GOT3 (cell line): Measurements from ENCODE around the gene NFE2L3.
"Not testable (repeated sequence)": the region's sequence is repeated elsewhere in the genome, so short reads cannot be mapped to it uniquely, and the experiment has no call there.

Source experiments
- DNase-seq: peaks from one replicate; lab custom pipeline; 2025; ENCODE audit warnings: mixed read lengths; lab: John Stamatoyannopoulos, UW

Gene NFE2L3

GRCh38 chr7:26147646-26148306, 4.2 kb upstream of the NFE2L3 start:
- DNase-seq, result not testable (repeated sequence)

- DNase-seq, result not testable (repeated sequence)
Observed at GRCh38 chr7:26148307-26148700, 3.7 kb upstream of the NFE2L3 start.

- DNase-seq, result no peak
Observed at GRCh38 chr7:26149391-26149977, 2.5 kb upstream of the NFE2L3 start.

DNA sequence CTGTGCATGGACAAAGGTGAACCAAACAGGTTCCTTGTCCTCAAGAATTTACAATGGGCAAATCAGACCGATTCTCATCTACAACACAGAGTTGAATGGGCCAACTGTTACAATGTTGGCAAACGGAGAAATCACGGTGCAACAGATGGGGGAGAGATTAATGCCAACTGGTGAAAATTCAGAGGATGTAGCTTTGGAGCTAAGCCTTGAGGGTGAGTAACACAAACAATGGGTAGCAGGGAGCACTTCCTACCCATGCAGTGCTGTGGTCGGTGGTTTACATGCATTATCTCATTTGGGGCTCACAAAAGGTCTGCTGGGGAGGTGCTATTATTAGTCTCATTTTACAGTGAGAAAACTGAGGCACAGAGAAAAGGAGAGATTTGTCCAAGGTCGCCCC, 902 bp upstream of the NFE2L3 start:
- DNase-seq, result no peak

- no peak for DNase-seq
Observed at GRCh38 chr7:26151650-26151952, 397 bp upstream of the NFE2L3 start.

DNA sequence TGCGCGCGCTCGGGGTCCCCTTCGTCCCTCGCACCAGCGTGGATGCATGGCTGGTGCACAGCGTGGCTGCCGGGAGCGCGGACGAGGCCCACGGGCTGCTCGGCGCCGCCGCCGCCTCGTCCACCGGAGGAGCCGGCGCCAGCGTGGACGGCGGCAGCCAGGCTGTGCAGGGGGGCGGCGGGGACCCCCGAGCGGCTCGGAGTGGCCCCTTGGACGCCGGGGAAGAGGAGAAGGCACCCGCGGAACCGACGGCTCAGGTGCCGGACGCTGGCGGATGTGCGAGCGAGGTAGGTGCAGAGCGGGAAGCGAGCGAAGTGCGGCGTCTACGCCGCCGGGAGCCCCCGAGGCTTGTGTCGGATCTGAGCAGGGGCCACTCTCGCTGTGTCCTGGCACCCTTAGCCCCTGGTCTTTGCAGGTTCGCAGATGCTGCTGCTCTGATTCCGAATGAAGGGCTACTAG, 813 bp downstream of the NFE2L3 start:
- not testable (repeated sequence) for DNase-seq

- DNase-seq, result no peak
Observed at GRCh38 chr7:26153241-26153822, 1.3 kb downstream of the NFE2L3 start.

DNA sequence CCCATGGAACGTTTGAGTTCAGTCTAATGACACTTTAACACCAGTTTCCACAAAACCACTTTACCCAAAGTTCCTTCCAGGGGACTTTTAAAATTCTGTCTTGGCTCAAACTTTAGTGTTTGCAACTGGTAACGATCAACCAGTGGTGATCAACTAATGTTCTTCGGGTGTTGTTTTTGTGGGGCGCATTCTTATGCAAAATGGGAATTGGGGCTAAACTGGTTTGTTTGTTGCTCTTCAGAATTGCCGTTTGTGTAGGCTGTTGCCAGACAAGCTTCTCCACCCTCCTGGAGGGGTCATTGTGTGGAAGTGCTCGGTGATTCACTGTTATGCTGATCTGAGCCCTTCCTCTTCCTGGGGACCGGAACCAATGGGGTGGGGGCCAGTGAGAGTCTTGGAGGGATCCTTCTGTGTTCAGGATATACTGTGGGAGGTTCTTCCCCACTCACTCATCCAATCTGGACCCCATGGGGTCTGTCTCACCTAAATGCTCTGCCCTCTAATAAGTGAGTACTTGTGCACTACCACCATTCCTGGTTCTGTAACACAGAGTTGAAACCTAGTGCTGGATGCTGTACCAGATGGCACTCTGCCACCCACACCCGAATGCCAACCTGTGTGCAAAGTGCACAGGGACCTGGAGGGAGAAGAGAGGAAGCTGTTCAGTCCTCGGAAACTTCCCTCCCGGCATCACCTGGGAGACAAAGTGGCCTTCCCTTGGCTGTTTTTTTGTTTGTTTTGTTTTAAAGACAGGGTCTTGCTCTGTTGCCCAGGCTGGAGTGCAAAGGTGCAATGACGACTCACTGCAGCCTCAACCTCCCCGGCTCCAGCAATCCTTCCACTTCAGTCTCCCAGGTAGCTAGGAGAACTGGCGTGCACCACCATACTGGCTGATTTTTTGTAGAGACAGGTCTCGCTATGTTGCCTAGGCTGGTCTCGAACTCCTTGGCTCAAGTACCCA, 2.1 kb downstream of the NFE2L3 start:
- DNase-seq, result no peak

- no peak for DNase-seq
Observed at GRCh38 chr7:26155531-26156375, 3.8 kb downstream of the NFE2L3 start.

DNA sequence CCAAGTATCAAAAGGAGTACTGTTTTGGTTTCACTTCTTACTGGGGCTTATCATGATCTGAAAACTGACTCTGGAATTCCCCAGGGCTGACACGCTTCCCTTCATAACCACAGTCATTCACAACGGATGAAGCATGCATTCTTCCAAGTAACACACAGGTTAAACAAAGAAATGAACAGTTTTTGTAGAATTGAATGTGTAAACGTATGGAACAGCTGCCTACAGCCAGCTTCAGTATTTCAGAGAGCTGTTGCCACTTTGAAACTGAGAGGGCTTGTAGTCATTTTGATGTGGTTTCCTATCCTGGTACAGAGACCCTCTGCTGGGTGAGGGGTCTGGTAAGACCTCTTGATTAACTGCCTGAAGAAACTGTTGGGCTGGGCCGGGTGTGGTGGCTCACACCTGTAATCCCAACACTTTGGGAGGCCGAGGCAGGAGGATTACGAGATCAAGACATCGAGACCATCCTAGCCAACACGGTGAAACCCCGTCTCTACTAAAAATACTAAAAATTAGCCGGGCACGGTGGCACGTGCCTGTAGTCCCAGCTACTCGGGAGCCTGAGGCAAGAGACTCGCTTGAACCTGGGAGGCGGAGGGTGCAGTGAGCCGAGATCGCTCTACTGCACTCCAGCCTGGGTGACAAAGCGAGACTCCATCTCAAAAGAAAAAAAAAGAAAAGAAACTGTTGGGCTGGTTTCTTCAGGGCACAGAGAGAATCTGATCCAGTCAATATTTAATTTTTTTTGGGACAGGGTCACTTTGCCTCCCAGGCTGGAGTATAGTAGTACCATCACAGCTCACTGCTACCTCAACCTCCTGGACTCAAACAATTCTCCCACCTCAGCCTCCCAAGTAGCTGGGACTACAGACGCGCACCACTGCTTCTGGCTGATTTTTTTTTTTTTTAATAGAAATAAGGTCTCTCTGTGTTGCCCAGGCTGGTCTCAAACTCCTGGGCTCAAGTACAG, 4.7 kb downstream of the NFE2L3 start:
- DNase-seq, result no peak

DNA sequence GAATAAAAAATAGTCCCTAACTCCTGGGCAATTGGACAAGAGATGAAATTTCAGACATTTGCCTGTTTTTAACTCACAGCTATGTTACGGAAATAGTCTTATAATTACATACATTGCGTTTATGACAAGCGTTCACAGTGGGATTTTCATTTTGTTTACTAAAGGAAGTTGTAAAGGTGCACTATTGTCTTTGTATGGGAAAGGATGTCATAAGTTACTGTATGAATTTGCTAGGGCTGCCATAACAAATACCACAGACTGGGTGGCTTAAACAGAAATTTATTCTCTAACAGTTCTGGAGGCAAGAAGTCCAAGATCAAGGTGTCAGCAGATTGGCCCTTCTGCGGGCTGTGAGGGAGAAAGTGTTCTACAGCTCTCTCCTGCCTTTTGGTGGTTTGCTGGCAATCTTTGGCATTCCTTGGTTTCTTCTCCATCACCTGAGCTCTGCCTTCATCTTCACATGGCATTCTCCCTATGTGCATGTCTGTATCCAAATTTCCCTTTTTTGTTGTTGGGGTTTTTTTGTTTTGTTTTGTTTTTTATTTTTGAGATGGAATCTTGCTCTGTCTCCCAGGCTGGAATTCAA, 5.6 kb downstream of the NFE2L3 start:
- no peak for DNase-seq

DNA sequence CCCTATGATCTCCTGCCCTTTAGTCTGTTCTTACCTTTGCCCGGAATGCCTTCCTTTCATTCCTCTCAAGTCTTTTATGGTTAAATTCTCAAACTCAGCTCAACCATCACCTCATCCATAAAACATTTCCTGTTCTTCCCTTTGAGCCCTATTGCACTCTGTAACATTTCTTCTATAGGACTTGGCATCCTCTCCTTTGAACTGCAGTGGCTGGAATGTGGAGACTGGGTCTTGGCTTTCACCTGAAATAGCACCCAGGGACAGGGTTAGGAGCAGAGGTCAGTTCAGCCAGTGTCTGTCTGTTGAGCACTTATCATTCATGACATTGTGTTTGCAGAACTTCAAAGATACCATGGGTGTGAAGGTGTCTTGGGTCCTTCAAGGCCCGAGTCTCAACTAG, 7.2 kb downstream of the NFE2L3 start:
- no peak for DNase-seq

- no peak for DNase-seq
Observed at GRCh38 chr7:26160896-26161295, 8.9 kb downstream of the NFE2L3 start.

DNA sequence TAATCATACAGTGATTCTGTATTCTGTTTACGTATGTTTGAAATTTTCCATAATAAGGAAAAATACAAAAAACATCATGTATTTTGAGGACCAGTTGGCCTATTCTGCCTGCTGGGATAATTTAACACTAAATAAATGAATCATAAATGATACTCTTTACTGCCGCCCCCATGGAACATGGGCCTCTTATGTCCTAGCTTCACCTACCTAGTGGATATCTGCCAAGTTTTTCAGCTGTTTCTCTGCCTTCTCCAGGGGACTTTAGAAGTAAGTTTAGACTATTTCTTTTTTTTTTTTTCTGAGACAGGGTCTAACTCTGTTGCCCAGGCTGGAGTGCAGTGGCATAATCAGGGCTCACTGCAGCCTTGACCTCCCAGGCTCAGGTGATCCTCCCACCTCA, 10.4 kb downstream of the NFE2L3 start:
- DNase-seq, result no peak

GRCh38 chr7:26163804-26164203, 11.8 kb downstream of the NFE2L3 start:
- not testable (repeated sequence) for DNase-seq

GRCh38 chr7:26165950-26166683, 14.1 kb downstream of the NFE2L3 start:
- DNase-seq, result no peak

DNA sequence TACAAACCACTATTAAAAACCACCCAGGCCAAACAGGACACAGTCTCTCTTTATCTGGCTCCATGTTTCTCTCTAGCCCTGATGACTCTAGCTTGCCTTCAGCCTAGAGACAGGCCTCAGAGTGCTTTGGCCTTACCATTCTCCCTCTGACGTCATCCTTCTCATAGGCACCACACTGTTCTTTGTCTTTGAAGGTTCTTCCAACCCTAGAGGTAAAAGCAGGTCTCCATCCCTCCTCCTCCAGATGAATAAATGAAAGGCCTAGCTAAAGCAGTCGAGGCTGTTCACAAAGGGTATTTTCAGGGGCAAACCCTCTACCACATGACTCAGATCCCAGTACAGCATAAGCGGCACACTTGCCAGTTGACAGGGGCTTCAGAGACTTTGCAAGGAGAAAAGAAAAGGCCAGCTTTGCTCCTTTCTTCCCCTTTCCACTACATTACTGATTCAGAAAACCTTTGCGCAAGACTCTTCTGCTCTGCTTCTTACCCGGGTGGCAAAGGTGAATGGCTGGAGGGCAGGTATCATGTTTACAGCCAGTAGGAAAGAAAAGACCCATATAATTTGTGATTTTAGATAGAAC, 14.8 kb downstream of the NFE2L3 start:
- DNase-seq, result no peak

- DNase-seq, result no peak
Observed at GRCh38 chr7:26167303-26167934, 15.4 kb downstream of the NFE2L3 start.
